Thyroid gland (tissue), 4 donors: ENCODE measurements around the gene GEMIN4. TPM values are rescaled to one million over a fixed set of nuclear protein-coding genes. Genes with fewer than 3 reads are reported as not detected.
"Not testable (repeated sequence)": the region's sequence is repeated elsewhere in the genome, so short reads cannot be mapped to it uniquely, and the experiment has no call there.

ENCODE experiments used
- DNase-seq, 2 donors: peaks; one replicate each; pipeline ENCODE4 v3.0.0-alpha.2; 2019
- H3K27ac ChIP-seq, 3 donors: fragments of 200-600 bp; sonication (generic); 1 replicate in 2 of 3; 2 replicates in 1 of 3; pipeline ENCODE4 v1.5.1; 2016 to 2019; ENCODE audit warnings: mild to moderate bottlenecking in 1 of 3, moderate library complexity in 1 of 3
- H3K27me3 ChIP-seq: fragments of 200-600 bp; sonication (generic); one replicate; pipeline ENCODE4 v1.5.1; 2019
- H3K36me3 ChIP-seq, 2 donors: fragments of 200-600 bp; sonication (generic); one replicate each; pipeline ENCODE4 v1.5.1; 2016 to 2019
- H3K4me1 ChIP-seq, 2 donors: fragments of 200-600 bp; sonication (generic); one replicate each; pipeline ENCODE4 v1.5.1; 2017 to 2019
- H3K4me3 ChIP-seq, 3 donors: fragments of 200-600 bp; sonication (generic); replicated peaks in 1 of 3; 1 replicate in 2 of 3; 2 replicates in 1 of 3; pipeline ENCODE4 v1.5.1; 2016; ENCODE audit warnings: mild to moderate bottlenecking in 1 of 3
- H3K9me3 ChIP-seq: fragments of 200-600 bp; sonication (generic); one replicate; pipeline ENCODE4 v1.5.1; 2017
- POLR2A ChIP-seq, 2 donors: fragments of 450-650 bp; IDR thresholded peaks; one replicate each; pipeline ENCODE4 v1.6.1; 2017; ENCODE audit warnings: antibody characterized with exemption in 2 of 2, mild to moderate bottlenecking in 2 of 2, moderate library complexity in 1 of 2
- WGBS, 2 donors: methylation state at CpG; one replicate each; pipeline ENCODE4 v1.1.5; 2017; 5-methylcytosine and 5-hydroxymethylcytosine counted together
- intact Hi-C: fragments of 100-400 bp; cut with DNase I; formaldehyde crosslinking; loops from one replicate; pipeline ENCODE4 v1.15.1; 2023
- total RNA-seq, 4 donors: library from RNA; depleted of rRNA; stranded (reverse); fragments of >200 nt; gene quantifications; one replicate each; pipeline ENCODE4 v1.2.3, GENCODE V29; 2016
- TF ChIP-seq, protein P1 (sequence below), 6 experiments: fragments of 200-600 bp in 3 of 6; fragments of 450-650 bp in 3 of 6; sonication (generic) in 3 of 6; IDR thresholded peaks; one replicate each; pipeline ENCODE4 v1.5.1; 2016 to 2019; ENCODE audit warnings: antibody characterized with exemption in 6 of 6, mild to moderate bottlenecking in 2 of 6, inconsistent platforms in 1 of 6, moderate library complexity in 1 of 6

Gene GEMIN4
- total RNA-seq, 4 donors from 2014 or later = 28.5 to 34.8 (median 31.6) TPM

- intact Hi-C loops = no loop called here
- no peak for DNase-seq
These were observed 48.8 kb downstream of the GEMIN4 start for GRCh38 chr17:703081-703875.

DNA sequence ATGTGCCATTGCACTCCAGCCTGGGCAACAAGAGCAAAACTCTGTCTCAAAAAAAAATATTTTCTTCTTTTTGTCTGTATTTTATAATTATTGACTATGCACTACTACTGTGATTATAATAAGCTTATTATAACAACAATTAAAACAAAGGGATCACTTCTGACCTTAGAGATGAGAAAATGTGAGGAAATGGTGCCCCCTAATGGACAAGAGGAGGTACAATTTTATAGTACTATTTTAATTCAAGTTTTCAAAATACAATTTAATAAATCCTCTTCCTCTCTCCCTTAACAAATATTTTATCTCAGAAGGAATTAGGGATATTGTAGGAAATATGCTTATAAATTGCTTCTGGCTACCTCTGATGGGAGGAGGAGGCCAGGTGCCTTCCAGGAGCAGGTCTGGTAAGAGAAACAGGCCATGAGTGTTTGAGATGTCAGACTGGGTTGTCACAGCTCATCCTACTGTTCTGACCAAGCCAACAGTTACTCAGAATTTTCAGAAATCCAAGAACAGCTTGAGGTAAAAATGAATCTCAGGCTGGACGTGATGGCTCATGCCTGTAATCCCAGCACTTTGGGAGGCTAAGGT is 51.5 kb downstream of the GEMIN4 start:
- H3K9me3 ChIP-seq = no peaks in the 10 kb centered on the region
- peaks cover 29% of the 10 kb centered on the region in 2 donors for H3K4me1 ChIP-seq
- WGBS, 2 donors = 63 to 82% methylated on average over 1 of the region's 1 CpG
- H3K36me3 ChIP-seq = peaks cover 5 to 14% of the 10 kb centered on the region in 2 donors
- no peak for DNase-seq
- no peak overlapping the region for H3K27ac ChIP-seq
- H3K27me3 ChIP-seq = no peaks in the 10 kb centered on the region
- TF ChIP-seq, protein P1, sequence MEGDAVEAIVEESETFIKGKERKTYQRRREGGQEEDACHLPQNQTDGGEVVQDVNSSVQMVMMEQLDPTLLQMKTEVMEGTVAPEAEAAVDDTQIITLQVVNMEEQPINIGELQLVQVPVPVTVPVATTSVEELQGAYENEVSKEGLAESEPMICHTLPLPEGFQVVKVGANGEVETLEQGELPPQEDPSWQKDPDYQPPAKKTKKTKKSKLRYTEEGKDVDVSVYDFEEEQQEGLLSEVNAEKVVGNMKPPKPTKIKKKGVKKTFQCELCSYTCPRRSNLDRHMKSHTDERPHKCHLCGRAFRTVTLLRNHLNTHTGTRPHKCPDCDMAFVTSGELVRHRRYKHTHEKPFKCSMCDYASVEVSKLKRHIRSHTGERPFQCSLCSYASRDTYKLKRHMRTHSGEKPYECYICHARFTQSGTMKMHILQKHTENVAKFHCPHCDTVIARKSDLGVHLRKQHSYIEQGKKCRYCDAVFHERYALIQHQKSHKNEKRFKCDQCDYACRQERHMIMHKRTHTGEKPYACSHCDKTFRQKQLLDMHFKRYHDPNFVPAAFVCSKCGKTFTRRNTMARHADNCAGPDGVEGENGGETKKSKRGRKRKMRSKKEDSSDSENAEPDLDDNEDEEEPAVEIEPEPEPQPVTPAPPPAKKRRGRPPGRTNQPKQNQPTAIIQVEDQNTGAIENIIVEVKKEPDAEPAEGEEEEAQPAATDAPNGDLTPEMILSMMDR (IDR thresholded peaks at IDR 0.05) = peak; percentile 34 to 81 (median 58)
- no peak for TF ChIP-seq POLR2A (IDR thresholded peaks at IDR 0.05)
- no peak overlapping the region for H3K4me3 ChIP-seq
- intact Hi-C loops = loop anchor here (2.0 kb wide), 1 partner anchor 288 kb away; no protein-coding TSS in a partner anchor

More at GRCh38 chr17:703081-703875, 48.8 kb downstream of the GEMIN4 start:
- Histone ChIP-seq H3K36me3 (peaks cover 0 to 2% of the 10 kb centered on the region in 2 donors), H3K27ac (peak overlapping the region; percentile 60 to 90 (median 88)), H3K4me1 (peaks cover 30 to 34% of the 10 kb centered on the region in 2 donors), H3K4me3 (no peak overlapping the region), H3K27me3 (no peaks in the 10 kb centered on the region), H3K9me3 (no peaks in the 10 kb centered on the region)
- WGBS, 2 donors = 79 to 85% methylated on average over 12 of the region's 12 CpGs
- TF ChIP-seq POLR2A (IDR thresholded peaks at IDR 0.05) = no peak

DNA sequence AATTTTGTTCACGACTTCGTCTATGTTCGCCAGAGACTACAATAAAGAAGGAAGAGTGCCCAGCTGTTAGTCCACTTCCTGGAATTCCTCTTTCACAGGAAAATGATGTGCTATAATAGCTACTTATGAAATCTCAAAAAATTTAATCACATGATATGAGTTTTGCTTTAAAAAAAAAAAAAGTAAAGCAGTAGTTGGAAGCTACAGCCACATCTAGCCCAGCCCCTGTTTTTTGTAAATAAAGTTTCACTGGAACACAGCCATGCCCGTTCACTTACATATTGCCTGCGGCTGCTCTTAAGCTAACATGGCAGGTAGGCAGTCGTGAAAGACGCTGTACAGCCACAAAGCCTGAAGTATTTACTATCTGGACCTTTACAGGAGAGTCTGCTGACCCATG is 52.7 kb downstream of the GEMIN4 start:
- Histone ChIP-seq H3K36me3 (peaks cover 5 to 24% of the 10 kb centered on the region in 2 donors), H3K27ac (peak overlapping the region in 1 of 3 donors; percentile 12), H3K9me3 (no peaks in the 10 kb centered on the region), H3K4me1 (peaks cover 23 to 24% of the 10 kb centered on the region in 2 donors), H3K27me3 (no peaks in the 10 kb centered on the region), H3K4me3 (no peak overlapping the region)
- intact Hi-C loops = loop anchor here (10.0 kb wide), 1 partner anchor 135 kb away; no protein-coding TSS in a partner anchor
- TF ChIP-seq, protein P1 (IDR thresholded peaks at IDR 0.05) = no peak
- TF ChIP-seq POLR2A (IDR thresholded peaks at IDR 0.05) = no peak
- DNase-seq = no peak
- WGBS, 2 donors = 67 to 89% methylated on average over 7 of the region's 7 CpGs

GRCh38 chr17:698096-698495 is 54.0 kb downstream of the GEMIN4 start:
- Histone ChIP-seq H3K4me1 (peaks cover 15% of the 10 kb centered on the region in 2 donors), H3K36me3 (peaks cover 10 to 31% of the 10 kb centered on the region in 2 donors)
- intact Hi-C loops = loop anchor here (10.0 kb wide), 1 partner anchor 133 kb away; no protein-coding TSS in a partner anchor
- not testable (repeated sequence) for DNase-seq, H3K4me3 ChIP-seq, H3K27me3 ChIP-seq, H3K27ac ChIP-seq, H3K9me3 ChIP-seq
- 83 to 94% methylated on average over 2 of the region's 2 CpGs for WGBS, 2 donors

DNA sequence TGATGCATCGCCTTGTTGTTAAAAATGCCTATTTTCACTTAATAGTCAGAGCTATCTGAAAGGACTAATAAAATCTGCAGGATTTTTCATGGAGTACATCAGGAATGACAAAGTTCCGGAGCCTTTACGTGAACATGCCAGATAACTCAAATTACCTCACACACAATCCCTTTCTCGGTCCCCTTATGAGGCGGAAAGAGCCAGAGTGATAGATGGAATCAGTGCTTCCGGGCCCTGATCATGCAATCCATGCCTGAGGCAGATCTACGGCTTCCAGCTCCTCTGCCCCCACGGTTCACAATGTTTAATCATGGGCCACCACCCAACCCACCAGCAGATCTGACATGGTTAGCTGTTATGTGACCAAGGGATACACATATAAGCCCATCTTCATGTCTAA is 54.4 kb downstream of the GEMIN4 start:
- Histone ChIP-seq H3K9me3 (no peaks in the 10 kb centered on the region), H3K4me1 (peaks cover 11% of the 10 kb centered on the region in 2 donors), H3K27ac (no peak overlapping the region), H3K27me3 (no peaks in the 10 kb centered on the region), H3K4me3 (no peak overlapping the region), H3K36me3 (peaks cover 10 to 31% of the 10 kb centered on the region in 2 donors)
- intact Hi-C loops = loop anchor here (10.0 kb wide), 1 partner anchor 133 kb away; no protein-coding TSS in a partner anchor
- DNase-seq = no peak
- WGBS, 2 donors = 94 to 95% methylated on average over 8 of the region's 8 CpGs
- TF ChIP-seq, protein P1 (IDR thresholded peaks at IDR 0.05) = no peak
- no peak for TF ChIP-seq POLR2A (IDR thresholded peaks at IDR 0.05)
